ENCODE data around the gene UBE2E2.

The UBE2E2 gene

GRCh38 chr3:23446301-23446700 is 243.2 kb downstream of the UBE2E2 start:
- DNase-seq, result no peak

GRCh38 chr3:23448998-23449537 is 245.9 kb downstream of the UBE2E2 start:
- no peak for DNase-seq

DNA sequence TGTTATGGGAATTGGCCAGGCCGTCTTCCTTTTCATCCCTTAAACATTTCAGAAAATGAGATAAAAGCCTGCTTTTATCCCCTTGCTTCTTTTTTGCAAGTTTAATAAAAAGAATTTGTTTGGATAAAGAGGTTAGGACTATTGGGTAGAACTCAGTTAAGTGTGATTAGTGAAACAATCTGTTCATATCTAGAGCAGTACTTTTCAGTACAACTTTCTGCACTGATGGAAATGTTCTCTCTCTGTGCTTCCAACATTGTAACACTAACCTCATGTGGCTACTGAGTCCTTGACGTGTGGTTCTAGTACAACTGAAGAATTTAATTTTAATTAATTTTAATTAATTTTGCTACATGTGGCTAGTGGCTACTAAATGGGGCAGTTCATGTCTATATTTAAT is 246.9 kb downstream of the UBE2E2 start:
- DNase-seq, result no peak

DNA sequence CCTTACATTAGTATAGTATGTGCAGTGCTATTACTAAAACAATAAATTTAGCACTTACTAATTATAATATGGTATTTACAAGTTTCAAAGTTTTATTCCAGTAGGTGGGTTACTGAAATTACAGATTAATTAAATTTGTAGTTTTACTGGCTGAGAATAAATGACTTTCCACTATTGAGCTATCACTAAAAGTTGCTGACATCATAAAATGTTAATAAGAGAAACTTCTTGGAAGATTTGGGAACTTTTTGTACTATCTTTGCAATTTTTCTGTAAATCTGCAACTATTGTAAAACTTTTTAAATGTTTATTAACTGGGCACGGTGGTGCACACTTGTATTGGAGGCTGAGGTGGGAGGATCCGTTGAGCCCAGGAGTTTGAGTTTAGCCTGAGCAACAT is 247.7 kb downstream of the UBE2E2 start:
- no peak for DNase-seq

- DNase-seq, result no peak
Measured at GRCh38 chr3:23452408-23452807, 249.3 kb downstream of the UBE2E2 start.

DNA sequence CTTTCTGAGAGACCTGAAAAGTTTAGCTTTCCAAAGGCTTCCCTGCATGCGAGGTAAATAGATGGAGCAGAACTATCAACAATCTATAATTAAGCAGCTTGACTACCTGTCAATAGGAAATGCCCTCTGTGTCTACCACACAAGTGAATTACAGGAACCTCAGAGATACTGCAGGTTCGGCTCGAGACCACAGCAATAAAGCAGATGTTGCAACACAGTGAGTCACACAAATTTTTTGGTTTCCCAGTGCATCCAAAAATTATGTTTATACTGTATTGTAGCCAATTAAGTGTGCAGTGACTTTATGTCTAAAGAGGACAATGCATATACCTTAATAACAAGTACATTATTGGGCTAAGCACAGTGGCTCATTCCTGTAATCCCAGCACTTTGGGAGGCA is 252.0 kb downstream of the UBE2E2 start:
- DNase-seq, result no peak

GRCh38 chr3:23455775-23456174 is 252.6 kb downstream of the UBE2E2 start:
- DNase-seq, result no peak

GRCh38 chr3:23457697-23458096 is 254.6 kb downstream of the UBE2E2 start:
- no peak for DNase-seq

DNA sequence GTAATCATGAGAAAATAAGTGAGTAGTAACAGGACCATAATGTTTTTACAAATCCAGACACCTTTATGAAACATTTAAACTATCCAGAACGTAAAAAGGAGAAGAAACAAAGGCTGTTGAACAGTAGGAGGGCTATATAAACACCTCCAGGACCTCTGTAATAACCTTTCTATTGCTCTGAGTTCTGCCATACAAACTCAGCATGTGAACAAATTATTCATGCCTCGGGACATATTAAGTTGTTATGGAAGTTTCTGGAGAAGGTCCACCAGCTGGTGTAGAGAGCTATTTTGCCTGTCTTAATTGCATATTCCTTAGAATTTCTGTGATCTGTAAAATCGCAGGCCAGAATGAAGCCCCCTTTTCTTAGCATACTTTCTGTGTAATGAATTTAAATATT is 256.3 kb downstream of the UBE2E2 start:
- no peak for DNase-seq

- DNase-seq, result no peak
Measured at GRCh38 chr3:23459889-23460546, 256.9 kb downstream of the UBE2E2 start.

DNA sequence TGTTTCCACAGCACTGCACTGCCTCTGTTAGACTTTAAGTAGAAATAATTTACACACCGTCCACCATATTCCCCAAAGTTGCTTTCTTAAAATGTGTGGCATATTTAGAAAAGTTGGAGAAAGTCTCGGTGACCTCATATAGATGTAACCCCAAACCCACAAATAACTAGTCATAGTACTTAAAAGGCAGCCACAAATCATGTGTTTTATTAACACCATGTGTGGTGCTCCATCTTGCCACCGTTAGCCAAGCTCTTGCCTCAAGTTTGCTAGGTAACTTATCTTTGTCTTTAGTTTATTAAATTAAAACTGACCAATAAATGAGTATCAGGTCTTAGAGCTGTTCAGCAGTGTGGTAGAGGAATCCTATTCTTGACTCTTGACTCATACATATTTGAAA is 257.9 kb downstream of the UBE2E2 start:
- no peak for DNase-seq

- no peak for DNase-seq
Measured at GRCh38 chr3:23463791-23464190, 260.7 kb downstream of the UBE2E2 start.

DNA sequence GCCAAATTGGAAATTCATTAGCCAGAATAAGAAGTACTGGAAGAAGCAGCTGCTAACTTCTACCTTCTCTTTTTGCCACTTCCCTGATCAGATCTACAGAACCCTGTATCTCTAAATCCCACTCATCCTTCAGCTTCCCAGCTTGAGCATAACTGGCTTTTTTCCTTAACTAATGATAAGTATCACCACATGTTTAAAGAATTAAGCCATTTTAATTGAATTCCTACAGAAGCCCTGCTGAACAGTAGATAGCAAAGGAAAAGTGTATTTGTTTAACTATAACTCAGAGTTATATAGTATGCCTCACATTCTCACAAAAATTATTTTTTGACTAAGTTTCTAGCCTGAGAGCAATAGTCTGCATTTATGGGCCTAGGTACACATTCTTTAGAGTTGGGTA is 262.4 kb downstream of the UBE2E2 start:
- DNase-seq, result no peak

- DNase-seq, result no peak
Measured at GRCh38 chr3:23468203-23468602, 265.1 kb downstream of the UBE2E2 start.

DNA sequence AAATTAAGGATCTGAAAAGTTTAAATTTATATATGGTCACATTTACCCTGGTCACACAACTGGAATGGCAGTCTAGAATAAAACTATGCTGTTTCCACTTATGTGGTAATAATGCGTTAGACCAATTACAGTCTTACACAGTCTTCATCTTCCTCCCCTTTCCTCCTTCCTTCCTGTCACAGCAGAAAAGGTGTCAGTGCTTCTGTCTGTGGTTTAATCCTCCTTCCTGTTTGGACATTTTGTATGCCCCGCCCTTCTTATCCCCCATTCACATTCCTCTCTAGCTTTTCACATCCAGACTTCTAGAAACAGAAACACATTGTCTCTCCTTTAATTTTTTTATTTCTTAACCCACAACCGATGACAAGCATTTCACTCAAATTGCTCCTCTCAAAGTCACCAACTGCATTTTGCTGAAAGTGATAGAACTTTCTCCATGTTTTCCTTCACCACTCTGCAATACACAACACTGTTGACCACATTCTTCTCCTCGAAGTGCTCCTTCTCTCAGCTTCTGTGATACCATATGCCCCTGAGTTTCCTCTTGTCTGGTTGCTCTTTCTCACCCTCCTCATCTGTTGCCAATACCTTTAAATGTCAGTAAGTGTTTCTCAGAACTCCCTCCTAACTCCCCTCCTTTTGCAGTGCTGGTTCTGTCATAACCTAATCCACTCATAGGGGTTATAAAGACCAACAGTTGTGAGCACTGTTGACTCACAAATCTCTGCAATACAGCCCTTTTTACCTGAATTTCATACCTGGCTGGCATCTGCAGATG is 271.6 kb downstream of the UBE2E2 start:
- DNase-seq, result no peak

- DNase-seq, result no peak
Measured at GRCh38 chr3:23475446-23475845, 272.3 kb downstream of the UBE2E2 start.

GRCh38 chr3:23479026-23479425 is 275.9 kb downstream of the UBE2E2 start:
- no peak for DNase-seq

GRCh38 chr3:23479615-23480328 is 276.6 kb downstream of the UBE2E2 start:
- no peak for DNase-seq

- DNase-seq, result peak; percentile 15
Measured at GRCh38 chr3:23480329-23480714, 277.2 kb downstream of the UBE2E2 start.

GRCh38 chr3:23481011-23481615 is 278.0 kb downstream of the UBE2E2 start:
- peak; percentile 25 for DNase-seq

DNA sequence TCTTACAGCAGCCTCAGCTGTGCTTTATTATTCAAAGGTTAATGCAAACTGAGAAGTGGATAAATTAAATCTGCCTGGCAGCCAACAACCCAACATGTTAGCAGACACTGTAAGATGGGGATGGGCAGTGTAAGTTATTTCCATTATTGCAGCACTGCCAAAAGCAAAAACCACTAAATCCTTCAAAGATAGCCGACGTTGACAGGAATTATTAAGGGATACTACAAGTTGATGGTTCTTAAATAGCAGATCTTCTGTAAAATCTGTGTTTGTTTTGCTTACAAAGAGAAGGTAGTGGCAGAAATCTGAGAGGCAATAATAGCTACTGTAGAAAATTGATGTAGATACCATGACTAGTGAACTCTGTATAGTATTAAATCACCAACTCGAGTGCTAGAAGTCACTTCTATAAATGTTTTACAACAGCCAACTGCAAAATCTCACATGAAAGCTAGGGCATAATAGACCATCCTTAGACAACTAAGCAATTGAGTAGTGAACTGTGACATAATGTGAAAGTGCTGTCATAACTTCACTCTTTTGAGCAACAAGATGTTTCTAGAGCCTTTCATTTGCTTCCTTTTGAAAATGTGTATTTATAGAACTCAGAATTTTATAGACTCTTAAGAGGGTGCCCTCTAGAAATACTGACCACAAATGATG is 278.6 kb downstream of the UBE2E2 start:
- DNase-seq, result peak; percentile 51

DNA sequence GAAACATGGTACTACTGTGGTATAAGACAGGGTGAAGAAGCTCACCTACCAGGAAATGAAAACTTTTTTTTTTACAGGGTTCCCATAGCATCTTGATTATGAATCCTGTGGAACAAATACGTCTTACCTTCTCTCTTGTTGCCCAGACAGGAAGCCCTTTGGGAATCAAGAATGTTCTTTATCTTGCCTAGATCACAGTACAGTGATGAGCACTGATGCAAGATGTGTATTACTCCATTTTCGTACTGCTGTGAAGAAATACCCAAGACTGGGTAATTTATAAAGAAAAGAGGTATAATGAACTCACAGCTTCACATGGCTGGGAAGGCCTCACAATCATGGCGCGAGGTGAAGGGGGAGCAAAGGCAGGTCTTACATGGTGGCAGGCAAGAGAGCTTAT is 281.3 kb downstream of the UBE2E2 start:
- no peak for DNase-seq

GRCh38 chr3:23485922-23486321 is 282.8 kb downstream of the UBE2E2 start:
- DNase-seq, result no peak
